HepG2 (cell line): ENCODE measurements around the gene IFNK.

Experiments
- CTCF ChIP-seq: sonication (generic); formaldehyde crosslinking; IDR thresholded peaks from 2 replicates; pipeline ENCODE4 v1.5.0; 2020; ENCODE audit warnings: mild to moderate bottlenecking, missing genetic modification reagents, moderate library complexity
- KLF6 ChIP-seq: IDR thresholded peaks from 2 replicates; pipeline ENCODE4 v1.8.0; 2016; ENCODE audit warnings: missing biosample characterization, missing genetic modification reagents
- MXI1 ChIP-seq: IDR thresholded peaks from 3 replicates; pipeline ENCODE4 v1.6.1; 2012; ENCODE audit warnings: low read depth, low read length, inconsistent platforms, borderline replicate concordance
- SIN3A ChIP-seq: IDR thresholded peaks from 2 replicates; pipeline ENCODE4 v1.6.1; 2011; ENCODE audit warnings: low read depth, mild to moderate bottlenecking, control low read depth, low read length, borderline replicate concordance
- SP5 ChIP-seq: IDR thresholded peaks from 2 replicates; pipeline ENCODE4 v1.6.1; 2016; ENCODE audit warnings: low read depth, borderline replicate concordance
- TARDBP ChIP-seq: sonication (generic); formaldehyde crosslinking; IDR thresholded peaks from 2 replicates; pipeline ENCODE4 v1.8.0; 2022; ENCODE audit warnings: mild to moderate bottlenecking, missing genetic modification reagents
- ZNF616 ChIP-seq: sonication (generic); formaldehyde crosslinking; IDR thresholded peaks from 2 replicates; pipeline ENCODE4 v1.5.0; 2020; ENCODE audit warnings: low read depth, mild to moderate bottlenecking, missing genetic modification reagents

GRCh38 chr9:27497883-27498417, 26.1 kb upstream of the IFNK start:
- TF ChIP-seq CTCF (CRISPR knock-in tag), result no peak
- TF ChIP-seq KLF6 (CRISPR knock-in tag), result no peak
- TF ChIP-seq ZNF616 (CRISPR knock-in tag), result no peak
- no peak for TF ChIP-seq SIN3A
- TF ChIP-seq SP5 (CRISPR knock-in tag), result no peak
- TF ChIP-seq MXI1, result no peak
- no peak for TF ChIP-seq TARDBP (CRISPR knock-in tag)
